GM15510 (cell line): ENCODE measurements around the gene PITPNC1.

ENCODE experiments used
- POLR2A ChIP-seq: IDR thresholded peaks from 3 replicates; pipeline ENCODE4 v1.6.1; 2011; ENCODE audit warnings: borderline replicate concordance; ENCODE audit not compliant: insufficient read length; ENCODE audit errors: extremely low read depth

The PITPNC1 gene

DNA sequence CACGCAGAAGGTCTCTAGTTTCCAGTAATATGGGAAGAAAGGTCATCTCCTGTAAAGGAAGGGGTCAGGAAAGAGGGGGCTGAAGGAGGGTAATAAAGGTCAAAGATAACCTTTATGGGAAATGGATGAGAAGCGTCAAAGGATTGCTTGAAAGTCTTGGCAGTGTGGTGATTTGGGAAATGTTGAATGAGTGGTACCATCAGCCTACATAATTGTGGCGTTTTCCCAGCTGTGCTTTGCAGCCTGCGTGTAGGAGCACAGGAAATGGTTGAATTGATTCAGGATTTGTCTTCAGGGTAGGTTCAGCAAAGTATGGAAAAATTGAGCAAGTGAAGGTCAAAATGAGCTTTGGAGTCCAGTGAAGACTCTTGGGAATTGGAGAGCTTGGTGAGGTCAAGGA, 224.8 kb downstream of the PITPNC1 start:
- no peak for TF ChIP-seq POLR2A

DNA sequence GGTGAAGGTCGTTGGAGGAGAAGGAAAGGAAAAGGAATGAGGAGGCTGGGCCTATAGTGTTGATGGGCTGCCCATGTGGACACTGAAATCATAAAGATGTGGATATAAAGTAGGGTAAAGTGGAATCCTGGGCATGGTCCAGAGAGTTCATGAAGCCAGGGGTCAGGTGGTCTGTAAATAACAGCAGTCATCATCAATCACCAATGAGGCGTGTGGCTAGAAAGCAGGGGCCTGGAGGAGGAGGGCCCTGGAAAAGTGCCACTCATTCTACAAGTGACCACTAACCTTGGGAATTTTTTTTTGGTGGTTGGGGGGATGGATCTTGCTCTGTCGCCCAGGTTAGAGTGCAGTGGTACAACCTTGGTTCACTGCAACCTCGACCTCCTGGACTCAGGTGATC, 225.4 kb downstream of the PITPNC1 start:
- TF ChIP-seq POLR2A: no peak

- TF ChIP-seq POLR2A: no peak
Observed at GRCh38 chr17:67602974-67603373, 225.9 kb downstream of the PITPNC1 start.

DNA sequence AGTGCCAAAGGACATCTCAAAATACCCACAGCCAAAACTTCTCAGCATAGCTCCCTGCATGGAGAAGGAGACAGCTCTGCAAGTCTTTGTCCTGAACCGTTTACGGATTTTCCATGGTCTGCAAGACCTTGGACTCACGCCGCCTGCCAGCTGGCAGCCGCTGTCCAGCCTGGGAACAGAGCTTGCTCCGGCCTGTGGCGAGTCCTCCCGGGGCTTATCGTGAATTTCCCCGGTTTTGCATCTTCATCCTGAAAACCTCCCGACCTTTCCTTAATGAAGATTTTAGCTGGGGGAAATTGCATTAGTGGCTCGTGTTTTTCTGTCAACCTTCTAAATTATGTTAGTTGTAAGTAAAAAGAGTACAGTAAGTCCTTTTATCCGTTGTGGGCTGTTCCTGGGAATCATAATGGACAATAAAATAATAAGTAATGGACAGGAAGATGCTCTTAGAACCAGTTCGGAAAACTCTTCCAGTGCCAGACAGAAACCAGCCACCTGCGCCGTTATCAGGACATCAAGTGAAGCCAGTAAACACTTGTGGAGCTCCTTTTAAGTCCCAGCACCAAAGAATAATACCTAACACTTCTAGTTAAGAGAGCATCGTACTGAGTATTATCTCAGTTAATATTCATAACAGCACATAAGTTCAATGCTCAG, 228.3 kb downstream of the PITPNC1 start:
- TF ChIP-seq POLR2A: no peak

DNA sequence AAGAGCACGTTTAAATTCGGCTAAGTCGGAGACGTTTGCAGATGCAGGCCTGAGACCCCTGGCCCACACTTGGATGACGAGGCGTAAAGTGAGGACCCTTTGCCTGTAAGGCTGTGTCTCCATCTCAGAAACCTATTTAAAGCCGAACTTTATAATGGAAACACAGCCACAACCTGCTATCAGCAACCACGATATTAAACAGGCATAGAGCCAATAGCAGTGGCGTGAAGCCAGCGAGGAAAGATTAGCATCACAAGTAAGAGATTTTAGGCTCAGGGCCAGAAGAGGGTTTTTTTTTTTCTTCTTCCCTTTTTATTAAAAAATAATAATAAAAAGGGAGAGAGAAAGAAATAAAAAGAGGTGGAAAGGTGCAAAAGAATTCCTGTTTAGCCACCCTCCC, 229.4 kb downstream of the PITPNC1 start:
- TF ChIP-seq POLR2A: no peak

DNA sequence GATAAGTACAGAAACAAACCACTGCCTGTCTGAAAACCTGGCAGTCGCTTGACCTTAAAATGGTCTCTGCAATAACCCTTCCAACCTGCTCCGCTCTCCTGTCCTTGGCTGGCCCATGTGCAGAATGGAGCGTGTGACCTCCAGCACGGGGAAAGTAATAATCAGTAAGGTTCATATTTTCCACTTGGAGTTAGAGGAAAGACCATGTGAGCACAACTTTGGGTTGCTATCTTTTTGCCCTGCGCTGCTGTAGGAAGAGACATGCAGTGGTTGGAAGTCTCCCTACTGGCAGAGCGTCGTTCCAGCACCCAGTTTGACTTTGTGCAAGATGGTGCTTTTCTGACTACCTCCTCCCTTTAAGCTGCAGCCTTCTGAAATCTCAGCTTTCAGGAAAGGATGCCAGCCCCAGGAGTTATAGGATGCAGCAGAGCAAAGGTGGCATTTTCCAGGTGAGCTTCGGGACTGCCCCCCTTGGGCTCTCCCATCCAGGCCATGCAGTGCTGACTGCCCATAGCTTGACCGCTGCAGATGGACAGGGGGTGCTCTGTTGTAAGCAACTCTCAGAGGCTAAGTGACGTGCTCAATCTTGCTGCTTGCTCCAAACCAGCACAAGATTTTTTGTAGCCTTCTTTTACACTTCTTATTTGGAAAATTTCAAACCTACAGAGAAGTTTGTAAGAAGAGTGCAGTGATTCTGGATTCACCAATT, 230.0 kb downstream of the PITPNC1 start:
- TF ChIP-seq POLR2A: no peak

DNA sequence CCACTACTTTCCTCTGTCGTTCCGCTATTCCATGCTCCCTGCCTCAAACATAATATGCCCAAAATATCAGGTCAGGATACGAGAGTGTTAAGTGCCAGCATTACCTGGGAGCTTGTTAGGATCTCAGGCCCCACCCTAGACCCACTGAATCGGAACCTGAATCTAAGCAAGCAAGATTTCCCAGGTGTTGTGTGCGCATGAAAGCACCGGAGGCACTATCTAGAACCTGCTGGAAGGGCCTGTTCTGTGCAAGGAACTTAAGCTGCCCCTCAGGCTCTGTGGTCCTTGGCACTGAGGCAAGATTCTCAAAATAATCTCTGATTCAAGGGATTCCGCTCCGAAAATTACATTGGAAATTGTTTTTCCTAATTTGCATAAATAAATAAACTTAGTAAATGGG, 233.0 kb downstream of the PITPNC1 start:
- TF ChIP-seq POLR2A: no peak

DNA sequence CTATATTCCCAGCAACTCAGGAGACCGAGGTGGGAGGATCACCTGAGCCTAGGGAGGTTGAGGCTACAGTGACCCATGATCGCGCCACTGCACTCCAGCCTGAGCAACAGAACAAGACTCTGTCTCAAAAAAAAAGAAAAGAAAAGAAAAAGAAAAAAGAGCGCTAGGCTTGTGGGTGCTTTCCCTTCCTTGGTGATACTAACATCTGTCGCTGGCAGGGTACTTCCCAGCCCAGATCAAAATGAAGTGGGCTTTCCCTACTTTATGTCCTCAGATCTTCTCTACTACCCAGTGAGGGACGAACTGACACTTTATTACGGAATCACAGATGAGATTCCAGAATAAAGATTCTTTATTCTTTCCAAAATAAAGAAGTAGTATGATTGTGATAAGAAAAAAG, 236.9 kb downstream of the PITPNC1 start:
- TF ChIP-seq POLR2A: no peak

DNA sequence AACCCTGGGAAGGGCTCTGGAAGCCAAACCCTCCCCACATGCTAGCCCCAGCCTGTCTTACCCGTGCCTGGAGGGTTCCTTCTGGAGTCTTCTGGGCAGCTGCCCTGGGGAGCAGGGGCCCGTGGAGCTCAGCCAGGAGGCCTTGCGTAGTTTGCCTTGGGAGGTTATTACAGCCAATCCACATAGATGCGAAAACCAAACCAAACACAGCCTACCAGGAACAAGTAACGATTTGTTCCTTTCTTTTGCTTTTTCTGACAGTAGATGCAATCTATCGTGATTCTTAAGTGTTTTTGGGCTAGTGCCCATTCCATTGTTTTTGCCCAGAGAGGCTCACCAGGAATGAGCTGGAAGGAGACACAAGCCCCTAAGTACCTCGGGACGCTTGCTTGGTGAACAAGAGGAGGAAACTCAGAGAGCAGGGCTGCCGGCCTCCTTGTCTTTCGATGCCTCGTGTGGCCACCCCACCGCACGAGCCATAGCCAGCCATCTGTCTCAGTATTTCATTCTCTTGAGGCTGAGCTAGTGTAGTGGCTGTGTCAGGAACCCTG, 238.0 kb downstream of the PITPNC1 start:
- no peak for TF ChIP-seq POLR2A

- no peak for TF ChIP-seq POLR2A
Observed at GRCh38 chr17:67615736-67616135, 238.7 kb downstream of the PITPNC1 start.

DNA sequence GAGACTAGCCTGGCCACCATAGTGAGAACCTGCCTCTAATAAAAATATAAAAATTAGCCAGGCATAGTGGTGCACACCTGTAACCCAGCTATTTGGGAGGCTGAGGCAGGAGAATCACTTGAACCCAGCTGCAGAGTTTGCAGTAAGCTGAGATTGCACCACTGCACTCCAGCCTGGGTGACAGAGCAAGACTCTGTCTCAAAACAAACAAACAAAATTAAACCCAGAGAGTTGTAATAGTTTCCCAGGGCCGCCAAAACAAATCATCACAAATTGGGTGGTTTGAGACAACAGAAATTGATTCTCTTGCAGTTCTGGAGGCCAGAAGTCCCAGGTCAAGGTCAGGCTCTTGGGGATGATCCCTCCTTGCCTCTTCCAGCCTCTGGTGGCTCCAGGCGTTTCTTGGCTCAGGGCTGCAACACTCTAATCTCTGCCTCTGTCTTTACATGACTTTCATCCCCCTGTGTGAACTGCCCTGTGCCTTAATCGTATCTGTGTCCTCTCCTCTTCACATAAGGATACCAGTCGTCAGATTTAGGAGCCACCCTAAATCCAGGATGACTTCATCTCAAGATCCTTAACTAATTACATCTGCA, 240.3 kb downstream of the PITPNC1 start:
- TF ChIP-seq POLR2A: no peak

DNA sequence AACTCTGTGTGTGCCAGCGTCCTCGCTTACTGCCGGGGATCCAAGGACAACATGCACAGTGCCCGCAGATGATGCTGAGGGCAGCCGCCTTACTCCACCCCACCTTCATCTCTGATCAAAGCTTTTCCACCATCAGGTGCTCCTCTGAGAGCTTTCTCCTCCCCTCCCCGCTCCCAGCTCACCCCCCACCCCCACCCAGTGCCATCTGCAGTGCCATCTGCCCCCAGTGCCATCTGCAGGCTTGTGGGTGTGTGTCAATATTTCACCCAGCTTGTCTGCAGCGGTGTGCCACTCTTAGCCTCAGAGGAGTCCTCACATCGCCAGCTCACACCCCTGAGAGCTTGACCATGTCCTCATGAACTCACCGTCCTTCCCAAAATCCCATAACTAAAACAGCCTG, 242.5 kb downstream of the PITPNC1 start:
- TF ChIP-seq POLR2A: no peak

DNA sequence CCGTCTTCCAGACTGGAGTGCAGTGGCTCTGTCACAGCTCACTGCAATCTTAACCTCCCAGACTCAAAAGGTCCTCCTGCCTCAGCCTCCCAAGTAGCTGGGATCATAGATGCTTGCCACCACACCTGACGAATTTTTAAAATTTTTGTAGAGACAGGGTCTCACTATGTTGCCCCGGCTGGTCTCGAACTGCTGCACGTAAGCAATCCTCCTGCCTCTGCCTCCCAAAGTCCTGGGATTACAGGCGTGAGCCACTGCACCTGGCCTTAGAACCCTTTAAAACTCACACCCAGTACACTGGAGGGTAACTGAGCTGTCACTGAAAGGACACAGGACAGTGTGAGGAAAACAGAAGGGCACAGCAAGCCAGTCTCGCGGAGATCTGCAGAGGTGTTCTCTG, 243.0 kb downstream of the PITPNC1 start:
- no peak for TF ChIP-seq POLR2A

- no peak for TF ChIP-seq POLR2A
Observed at GRCh38 chr17:67620636-67621035, 243.6 kb downstream of the PITPNC1 start.

- TF ChIP-seq POLR2A: no peak
Observed at GRCh38 chr17:67623767-67624166, 246.7 kb downstream of the PITPNC1 start.
